ENCODE results near the gene RRP9. TPM values are rescaled to one million over a fixed set of nuclear protein-coding genes. Genes with fewer than 3 reads are reported as not detected.

The RRP9 gene
- total RNA-seq, 2 donors from 2014 or later, result 8.0 to 13.2 TPM

- peaks cover 25% of the 10 kb centered on the region for H3K4me1 ChIP-seq
- 81 to 100% methylated on average over 4 to 12 of the region's 12 CpGs for WGBS, 2 donors
- no peak for TF ChIP-seq POLR2A (IDR thresholded peaks at IDR 0.05)
- TF ChIP-seq, protein P1, sequence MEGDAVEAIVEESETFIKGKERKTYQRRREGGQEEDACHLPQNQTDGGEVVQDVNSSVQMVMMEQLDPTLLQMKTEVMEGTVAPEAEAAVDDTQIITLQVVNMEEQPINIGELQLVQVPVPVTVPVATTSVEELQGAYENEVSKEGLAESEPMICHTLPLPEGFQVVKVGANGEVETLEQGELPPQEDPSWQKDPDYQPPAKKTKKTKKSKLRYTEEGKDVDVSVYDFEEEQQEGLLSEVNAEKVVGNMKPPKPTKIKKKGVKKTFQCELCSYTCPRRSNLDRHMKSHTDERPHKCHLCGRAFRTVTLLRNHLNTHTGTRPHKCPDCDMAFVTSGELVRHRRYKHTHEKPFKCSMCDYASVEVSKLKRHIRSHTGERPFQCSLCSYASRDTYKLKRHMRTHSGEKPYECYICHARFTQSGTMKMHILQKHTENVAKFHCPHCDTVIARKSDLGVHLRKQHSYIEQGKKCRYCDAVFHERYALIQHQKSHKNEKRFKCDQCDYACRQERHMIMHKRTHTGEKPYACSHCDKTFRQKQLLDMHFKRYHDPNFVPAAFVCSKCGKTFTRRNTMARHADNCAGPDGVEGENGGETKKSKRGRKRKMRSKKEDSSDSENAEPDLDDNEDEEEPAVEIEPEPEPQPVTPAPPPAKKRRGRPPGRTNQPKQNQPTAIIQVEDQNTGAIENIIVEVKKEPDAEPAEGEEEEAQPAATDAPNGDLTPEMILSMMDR (IDR thresholded peaks at IDR 0.05), result no peak
- no peaks in the 10 kb centered on the region for H3K27me3 ChIP-seq
- no peaks in the 10 kb centered on the region for H3K9me3 ChIP-seq
- intact Hi-C loops (cut with DNase I), result no loop called here
- no peak overlapping the region for H3K27ac ChIP-seq
- no peak for DNase-seq
- ATAC-seq, result no peak
- H3K4me3 ChIP-seq, result no peak overlapping the region
- H3K36me3 ChIP-seq (replicated peaks in 1 of 2; ENCODE audit: insufficient read depth in 1 of 2, low read depth in 2 of 2), result no peaks in the 10 kb centered on the region
Observed at GRCh38 chr3:51986010-51986947, 44.6 kb upstream of the RRP9 start.

- no peak overlapping the region for H3K4me3 ChIP-seq
- intact Hi-C loops (cut with DNase I), result no loop called here
- DNase-seq, result no peak
- 74 to 85% methylated on average over 3 to 6 of the region's 6 CpGs for WGBS, 2 donors
- H3K9me3 ChIP-seq, result no peaks in the 10 kb centered on the region
- H3K36me3 ChIP-seq (replicated peaks in 1 of 2; ENCODE audit: insufficient read depth in 1 of 2, low read depth in 2 of 2), result no peaks in the 10 kb centered on the region
- no peaks in the 10 kb centered on the region for H3K27me3 ChIP-seq
- TF ChIP-seq POLR2A (IDR thresholded peaks at IDR 0.05), result no peak
- TF ChIP-seq, protein P1 (IDR thresholded peaks at IDR 0.05), result no peak
- peaks cover 25% of the 10 kb centered on the region for H3K4me1 ChIP-seq
- ATAC-seq, result no peak
- H3K27ac ChIP-seq, result no peak overlapping the region
Observed at GRCh38 chr3:51985063-51985462, 43.4 kb upstream of the RRP9 start.

GRCh38 chr3:51984269-51984647, 42.6 kb upstream of the RRP9 start:
- Histone ChIP-seq H3K27ac (peak overlapping the region; percentile 32 to 97 (median 94)), H3K4me3 (no peak overlapping the region), H3K36me3 (replicated peaks in 1 of 2; ENCODE audit: insufficient read depth in 1 of 2, low read depth in 2 of 2) (no peaks in the 10 kb centered on the region), H3K4me1 (peaks cover 25% of the 10 kb centered on the region), H3K9me3 (no peaks in the 10 kb centered on the region), H3K27me3 (no peaks in the 10 kb centered on the region)
- ATAC-seq (no peak), DNase-seq (no peak)
- TF ChIP-seq, protein P1 (IDR thresholded peaks at IDR 0.05), result no peak
- TF ChIP-seq POLR2A (IDR thresholded peaks at IDR 0.05), result no peak
- intact Hi-C loops (cut with DNase I), result no loop called here

- no peak for ATAC-seq
- DNase-seq, result no peak
- intact Hi-C loops (cut with DNase I), result no loop called here
Observed at GRCh38 chr3:51983578-51984268, 42.0 kb upstream of the RRP9 start.

More at GRCh38 chr3:51983578-51984268, 42.0 kb upstream of the RRP9 start:
- H3K27me3 ChIP-seq, result no peaks in the 10 kb centered on the region
- peak overlapping the region; percentile 79 to 97 (median 94) for H3K27ac ChIP-seq
- TF ChIP-seq POLR2A (IDR thresholded peaks at IDR 0.05), result no peak
- TF ChIP-seq, protein P1 (IDR thresholded peaks at IDR 0.05), result no peak
- peak overlapping the region; percentile 9 to 37 for H3K4me3 ChIP-seq
- H3K36me3 ChIP-seq (replicated peaks in 1 of 2; ENCODE audit: insufficient read depth in 1 of 2, low read depth in 2 of 2), result no peaks in the 10 kb centered on the region
- peaks cover 25% of the 10 kb centered on the region for H3K4me1 ChIP-seq
- no peaks in the 10 kb centered on the region for H3K9me3 ChIP-seq
- 73 to 75% methylated on average over 19 to 22 of the region's 22 CpGs for WGBS, 2 donors
